Measurements from ENCODE around the gene FGD5. TPM values are rescaled to one million over a fixed set of nuclear protein-coding genes. Genes with fewer than 3 reads are reported as not detected.

FGD5 gene
- not detected in 2 replicates for polyA plus RNA-seq (2012; rRNA removed)
- 0.01 TPM in 1 of 2 replicates, not detected in the other for polyA plus RNA-seq (2012; cell fraction: cytosol; rRNA removed)
- not detected in 2 replicates for polyA plus RNA-seq (2012; cell fraction: nucleus; rRNA removed)

GRCh38 chr3:14818804-14819500 is at the start of gene FGD5:
Gene FGD5 (plus strand): TSS chr3:14818962. CDS start chr3:14819072, 110 bp downstream.
- DNase-seq, result no peak
- TF ChIP-seq RXRA (IDR thresholded peaks at IDR 0.05; ENCODE audit: borderline replicate concordance, low read depth) (no peak), TAF1 (IDR thresholded peaks at IDR 0.05; ENCODE audit: borderline replicate concordance, low read depth, low read length) (no peak), PBX3 (IDR thresholded peaks at IDR 0.05) (no peak)
- Histone ChIP-seq H3K27ac (ENCODE audit: low read depth in 2 of 2, low read length in 1 of 2) (no peak within 1 kb of the TSS), H3K36me3 (replicated peaks in 1 of 2; ENCODE audit: control insufficient read depth in 1 of 2, insufficient read depth in 2 of 2, low read length in 1 of 2) (no peaks in the 10 kb centered on the region), H3K4me2 (no peak within 1 kb of the TSS), H3K9me3 (no peaks in the 10 kb centered on the region), H3K27me3 (ENCODE audit: insufficient read depth) (peaks cover 8% of the 10 kb centered on the region; the same call in 1 of the 2 replicates), H3K4me1 (ENCODE audit: control insufficient read depth in 1 of 2, insufficient read depth in 2 of 2, low read depth in 1 of 2, low read length in 1 of 2) (no peaks in the 10 kb centered on the region; a peak in 1 of 4 replicates), H4K20me1 (ENCODE audit: insufficient read depth) (no peaks in the 10 kb centered on the region), H2AFZ (ENCODE audit: low read depth) (no peak within 1 kb of the TSS), H3K9me2 (no peaks in the 10 kb centered on the region), H3K9ac (no peak within 1 kb of the TSS), H3K4me3 (ENCODE audit: low read depth in 2 of 2, low read length in 1 of 2) (no peak within 1 kb of the TSS), H3F3A (replicated peaks; ENCODE audit: insufficient read depth) (no peaks in the 10 kb centered on the region), H3K79me2 (ENCODE audit: insufficient read depth) (no peaks in the 10 kb centered on the region)
- 51% methylated on average over 19 of the region's 25 CpGs for WGBS (ENCODE audit: low lambda C conversion rate)
- ChIA-PET CTCF (interaction anchor here (1.0 kb wide), 1 partner anchor 15 kb away, joined by 3 read pairs; no protein-coding TSS in a partner anchor), POLR2A (no interaction called here)

- no peak overlapping the region for H3K27ac ChIP-seq (ENCODE audit: low read depth in 2 of 2, low read length in 1 of 2)
- no peak overlapping the region for H2AFZ ChIP-seq (ENCODE audit: low read depth)
- H3K9me2 ChIP-seq, result no peaks in the 10 kb centered on the region
- H3K9me3 ChIP-seq, result no peaks in the 10 kb centered on the region
- no peaks in the 10 kb centered on the region for H3F3A ChIP-seq (replicated peaks; ENCODE audit: insufficient read depth)
- peak; percentile 11 for DNase-seq
- POLR2A ChIA-PET, result no interaction called here
- 45% methylated on average over 11 of the region's 11 CpGs for WGBS (ENCODE audit: low lambda C conversion rate)
- no peaks in the 10 kb centered on the region for H3K27me3 ChIP-seq (ENCODE audit: insufficient read depth)
- no peaks in the 10 kb centered on the region for H4K20me1 ChIP-seq (ENCODE audit: insufficient read depth)
- TF ChIP-seq MAX (IDR thresholded peaks at IDR 0.05; ENCODE audit: low read depth) (no peak), USF1 (IDR thresholded peaks at IDR 0.05; ENCODE audit: borderline replicate concordance, low read depth) (no peak), NFIC (IDR thresholded peaks at IDR 0.05; ENCODE audit: borderline replicate concordance) (no peak), RAD21 (IDR thresholded peaks at IDR 0.05; ENCODE audit: low read length) (no peak), GATA2 (CRISPR knock-in tag; IDR thresholded peaks at IDR 0.05) (no peak), JUND (IDR thresholded peaks at IDR 0.05) (no peak), REST (IDR thresholded peaks at IDR 0.05; ENCODE audit: low read depth, low read length) (no peak), TCF12 (IDR thresholded peaks at IDR 0.05) (no peak), FOSL2 (IDR thresholded peaks at IDR 0.05; ENCODE audit: borderline replicate concordance, low read depth) (no peak), FOXJ3 (CRISPR knock-in tag; IDR thresholded peaks at IDR 0.05) (no peak), POLR2AphosphoS5 (IDR thresholded peaks at IDR 0.05; ENCODE audit: low read depth, low read length) (no peak), FOXM1 (IDR thresholded peaks at IDR 0.05; ENCODE audit: low read depth) (no peak), TEAD4 (IDR thresholded peaks at IDR 0.05; ENCODE audit: borderline replicate concordance, insufficient read depth) (no peak), EZH2phosphoT487 (IDR thresholded peaks at IDR 0.05; ENCODE audit: borderline replicate concordance, low read depth) (no peak), EP300 (IDR thresholded peaks at IDR 0.05; ENCODE audit: borderline replicate concordance in 1 of 2, low read depth in 1 of 2, low read length in 1 of 2) (no peak), SIN3A (IDR thresholded peaks at IDR 0.05; ENCODE audit: borderline replicate concordance, low read depth, low read length) (no peak)
- no peak overlapping the region for H3K9ac ChIP-seq
- H3K36me3 ChIP-seq (replicated peaks in 1 of 2; ENCODE audit: control insufficient read depth in 1 of 2, insufficient read depth in 2 of 2, low read length in 1 of 2), result no peaks in the 10 kb centered on the region
- H3K79me2 ChIP-seq (ENCODE audit: insufficient read depth), result no peaks in the 10 kb centered on the region
- H3K4me1 ChIP-seq (ENCODE audit: control insufficient read depth in 1 of 2, insufficient read depth in 2 of 2, low read depth in 1 of 2, low read length in 1 of 2), result peaks cover 0 to 6% of the 10 kb centered on the region in 2 experiments; a peak in 1 of 4 replicates
- H3K4me2 ChIP-seq, result no peak overlapping the region
- CTCF ChIA-PET, result interaction anchor here (0.8 to 3.9 kb wide), 3 partner anchors 11 to 151 kb away, joined by 4 to 19 read pairs (median 6); no protein-coding TSS in a partner anchor
- no peak overlapping the region for H3K4me3 ChIP-seq (ENCODE audit: low read depth in 2 of 2, low read length in 1 of 2)
Observed at GRCh38 chr3:14769544-14770325, 49.0 kb upstream of the FGD5 start.

Measured in SK-N-SH (cell line).